Mucosa of descending colon (tissue), 3 donors: ENCODE results near the gene TRIM25. TPM values are rescaled to one million over a fixed set of nuclear protein-coding genes. Genes with fewer than 3 reads are reported as not detected.

Experiments
- ATAC-seq: fragments of 200-7000 bp; cut with Tn5 transposase; one replicate; pipeline ENCODE4 v1.9.1; 2020; ENCODE audit warnings: mild to moderate bottlenecking, moderate library complexity
- DNase-seq, 3 donors: peaks; one replicate each; pipeline ENCODE4 v3.0.0-alpha.2; 2020
- H3K36me3 ChIP-seq: fragments of 200-600 bp; one replicate; pipeline ENCODE4 v1.8.0; 2021; ENCODE audit warnings: low read depth, mild to moderate bottlenecking
- H3K4me1 ChIP-seq: fragments of 200-600 bp; one replicate; pipeline ENCODE4 v1.8.0; 2021; ENCODE audit warnings: low read depth, mild to moderate bottlenecking
- H3K4me3 ChIP-seq: fragments of 200-600 bp; one replicate; pipeline ENCODE4 v1.8.0; 2021; ENCODE audit warnings: mild to moderate bottlenecking
- H3K9me3 ChIP-seq: fragments of 200-600 bp; one replicate; pipeline ENCODE4 v1.8.0; 2021; ENCODE audit warnings: mild to moderate bottlenecking
- CTCF ChIP-seq: fragments of 200-600 bp; IDR thresholded peaks from one replicate; pipeline ENCODE4 v1.8.0; 2022; ENCODE audit warnings: antibody characterized with exemption, mild to moderate bottlenecking
- intact Hi-C, 2 donors: fragments of 100-400 bp; cut with DNase I in 1 of 2; cut with micrococcal nuclease in 1 of 2; formaldehyde crosslinking; loops; one replicate each; pipeline versions ENCODE4 v1.11.0 to v1.11.1; 2022; cut with DNase I, micrococcal nuclease
- total RNA-seq, 3 donors: library from RNA; stranded (reverse); fragmentation: NEBNext Ultra II Directional in 2 of 3; extraction: Animal tissue kit (Norgen Biotek cat#: 25700) in 2 of 3; gene quantifications; one replicate each; pipeline versions ENCODE4 v1.2.1 to v1.2.4, GENCODE V29; 2021 to 2023
- donor health status: DM: no; HTN: no; CAD: no; lungs with moderate emphysema.
- donor health status: DM: no; HTN: no; CAD: no.
- donor health status: DM: no; HTN: yes; CAD: no.

The TRIM25 gene
- total RNA-seq, 3 donors from 2014 or later: 76.1 to 130 (median 115) TPM

- ATAC-seq: no peak
- H3K9me3 ChIP-seq: peaks cover 23% of the 10 kb centered on the region
- TF ChIP-seq CTCF: no peak
- no peak for DNase-seq
- no peaks in the 10 kb centered on the region for H3K36me3 ChIP-seq
- intact Hi-C loops: no loop called here
- H3K4me1 ChIP-seq: no peaks in the 10 kb centered on the region
- H3K4me3 ChIP-seq: no peak overlapping the region
These were observed 19.4 kb upstream of the TRIM25 start for GRCh38 chr17:56933151-56933745.

- no peak for TF ChIP-seq CTCF
- no peak for ATAC-seq
- Histone ChIP-seq H3K4me3 (no peak overlapping the region), H3K9me3 (peaks cover 23% of the 10 kb centered on the region), H3K4me1 (no peaks in the 10 kb centered on the region), H3K36me3 (no peaks in the 10 kb centered on the region)
- intact Hi-C loops: no loop called here
- DNase-seq: no peak
These were observed 17.0 kb upstream of the TRIM25 start for GRCh38 chr17:56930739-56931337.

GRCh38 chr17:56929362-56929969 is 15.6 kb upstream of the TRIM25 start:
- DNase-seq (no peak), ATAC-seq (no peak)
- H3K36me3 ChIP-seq: no peaks in the 10 kb centered on the region

GRCh38 chr17:56928586-56928985 is 14.7 kb upstream of the TRIM25 start:
- Histone ChIP-seq H3K4me1 (no peaks in the 10 kb centered on the region), H3K36me3 (no peaks in the 10 kb centered on the region), H3K9me3 (peaks cover 23% of the 10 kb centered on the region), H3K4me3 (no peak overlapping the region)
- no peak for TF ChIP-seq CTCF
- DNase-seq: no peak
- intact Hi-C loops: no loop called here
- no peak for ATAC-seq

More at GRCh38 chr17:56929362-56929969, 15.6 kb upstream of the TRIM25 start:
- Histone ChIP-seq H3K4me1 (no peaks in the 10 kb centered on the region), H3K9me3 (peaks cover 23% of the 10 kb centered on the region), H3K4me3 (no peak overlapping the region)
- intact Hi-C loops: no loop called here
- no peak for TF ChIP-seq CTCF

GRCh38 chr17:56926704-56927103 is 12.9 kb upstream of the TRIM25 start:
- intact Hi-C loops: no loop called here
- Histone ChIP-seq H3K9me3 (peaks cover 23% of the 10 kb centered on the region), H3K4me3 (no peak overlapping the region), H3K36me3 (no peaks in the 10 kb centered on the region), H3K4me1 (no peaks in the 10 kb centered on the region)
- ATAC-seq: no peak
- TF ChIP-seq CTCF: no peak
- no peak for DNase-seq
